H9 (cell line): ENCODE measurements around the gene ZSCAN31. TPM values are rescaled to one million over a fixed set of nuclear protein-coding genes. Genes with fewer than 3 reads are reported as not detected.

Source experiments
- DNase-seq: peaks from one replicate; pipeline ENCODE4 v3.0.0-alpha.2; 2017
- H2AFZ ChIP-seq: one replicate; pipeline ENCODE4 v1.6.1; 2013; ENCODE audit warnings: mild to moderate bottlenecking, low read length, control low read depth, moderate library complexity
- H2AK5ac ChIP-seq: 2 replicates; pipeline ENCODE4 v1.6.1; 2013; ENCODE audit warnings: low read length, control low read depth, mixed read lengths; ENCODE audit not compliant: insufficient read length
- H2BK120ac ChIP-seq: one replicate; pipeline ENCODE4 v1.6.1; 2013; ENCODE audit warnings: low read depth, mild to moderate bottlenecking, low read length, control low read depth, inconsistent platforms; ENCODE audit not compliant: poor library complexity, severe bottlenecking
- H2BK12ac ChIP-seq: 2 replicates; pipeline ENCODE4 v1.6.1; 2013; ENCODE audit warnings: low read length, control low read depth, mixed read lengths, low read depth; ENCODE audit not compliant: insufficient read length
- H2BK15ac ChIP-seq: 2 replicates; pipeline ENCODE4 v1.6.1; 2013; ENCODE audit warnings: low read depth, low read length, control low read depth
- H2BK20ac ChIP-seq: one replicate; pipeline ENCODE4 v1.6.1; 2013; ENCODE audit warnings: low read depth, mild to moderate bottlenecking, low read length, control low read depth, inconsistent platforms; ENCODE audit not compliant: poor library complexity, severe bottlenecking
- H2BK5ac ChIP-seq: 2 replicates; pipeline ENCODE4 v1.6.1; 2013; ENCODE audit warnings: low read length, control low read depth, mixed read lengths; ENCODE audit not compliant: insufficient read length
- H3K14ac ChIP-seq: 2 replicates; pipeline ENCODE4 v1.6.1; 2013; ENCODE audit warnings: low read length, control low read depth; ENCODE audit not compliant: insufficient read depth
- H3K18ac ChIP-seq: 2 replicates; pipeline ENCODE4 v1.6.1; 2013; ENCODE audit warnings: low read depth, mild to moderate bottlenecking, mixed read lengths, low read length, control low read depth; ENCODE audit not compliant: insufficient read length
- H3K23ac ChIP-seq: 2 replicates; pipeline ENCODE4 v1.6.1; 2013; ENCODE audit warnings: low read length, control low read depth, mixed read lengths, low read depth; ENCODE audit not compliant: insufficient read length
- H3K23me2 ChIP-seq: 2 replicates; pipeline ENCODE4 v1.6.1; 2013; ENCODE audit warnings: low read depth, mild to moderate bottlenecking, mixed read lengths, low read length, control low read depth; ENCODE audit not compliant: insufficient read length, poor library complexity, severe bottlenecking
- H3K27ac ChIP-seq: 2 replicates; pipeline ENCODE4 v1.5.1; 2013; ENCODE audit warnings: low read length, control low read depth, mixed read lengths, low read depth; ENCODE audit not compliant: insufficient read length
- H3K27me3 ChIP-seq: 2 replicates; pipeline ENCODE4 v1.6.1; 2013; ENCODE audit warnings: low read length, control low read depth, inconsistent platforms; ENCODE audit not compliant: insufficient read depth
- H3K4ac ChIP-seq: 2 replicates; pipeline ENCODE4 v1.6.1; 2013; ENCODE audit warnings: low read depth, mild to moderate bottlenecking, control low read depth, inconsistent platforms, low read length, moderate library complexity
- H3K4me1 ChIP-seq: 2 replicates; pipeline ENCODE4 v1.6.1; 2013; ENCODE audit warnings: low read length, control low read depth, inconsistent platforms; ENCODE audit not compliant: insufficient read depth
- H3K4me2 ChIP-seq: 2 replicates; pipeline ENCODE4 v1.6.1; 2013; ENCODE audit warnings: low read length, control low read depth, mixed read lengths; ENCODE audit not compliant: insufficient read length, insufficient read depth
- H3K56ac ChIP-seq: 2 replicates; pipeline ENCODE4 v1.6.1; 2013; ENCODE audit warnings: low read depth, mild to moderate bottlenecking, mixed read lengths, low read length, control low read depth; ENCODE audit not compliant: insufficient read length
- H3K79me1 ChIP-seq: 2 replicates; pipeline ENCODE4 v1.6.1; 2013; ENCODE audit warnings: low read depth, mild to moderate bottlenecking, moderate library complexity, low read length, control low read depth, inconsistent platforms; ENCODE audit not compliant: insufficient read depth, poor library complexity, severe bottlenecking
- H3K79me2 ChIP-seq: 2 replicates; pipeline ENCODE4 v1.6.1; 2013; ENCODE audit warnings: low read length, control low read depth, inconsistent platforms; ENCODE audit not compliant: insufficient read depth
- H3K9ac ChIP-seq: 2 replicates; pipeline ENCODE4 v1.6.1; 2013; ENCODE audit warnings: low read length, control low read depth, mixed read lengths; ENCODE audit not compliant: insufficient read length; ENCODE audit errors: extremely low read depth
- H3K9me3 ChIP-seq: one replicate; pipeline ENCODE4 v1.6.1; 2013; ENCODE audit warnings: low read depth, low read length, inconsistent platforms; ENCODE audit not compliant: control insufficient read depth
- H3T11ph ChIP-seq: one replicate; pipeline ENCODE4 v1.6.1; 2013; ENCODE audit warnings: mild to moderate bottlenecking, low read length, control low read depth, inconsistent platforms
- H4K20me1 ChIP-seq: one replicate; pipeline ENCODE4 v1.6.1; 2013; ENCODE audit not compliant: control insufficient read depth, insufficient read length, insufficient read depth
- H4K5ac ChIP-seq: 2 replicates; pipeline ENCODE4 v1.6.1; 2013; ENCODE audit warnings: low read depth, mild to moderate bottlenecking, mixed read lengths, low read length, control low read depth; ENCODE audit not compliant: insufficient read length
- H4K8ac ChIP-seq: replicated peaks from 2 replicates; pipeline ENCODE4 v1.6.1; 2013; ENCODE audit warnings: low read length, control low read depth, mixed read lengths, low read depth; ENCODE audit not compliant: insufficient read length
- H4K91ac ChIP-seq: 2 replicates; pipeline ENCODE4 v1.6.1; 2013; ENCODE audit warnings: low read depth, mild to moderate bottlenecking, moderate library complexity, mixed read lengths, low read length, control low read depth; ENCODE audit not compliant: insufficient read length
- H3K27ac Mint-ChIP-seq, 3 experiments: 2 replicates in 2 of 3; 3 replicates in 1 of 3; pipeline ENCODE4 v1.8.0; 2020 to 2021; ENCODE audit warnings: mixed read lengths in 3 of 3, mild to moderate bottlenecking in 1 of 3, moderate library complexity in 1 of 3
- H3K27me3 Mint-ChIP-seq: 2 replicates; pipeline ENCODE4 v1.8.0; 2021; ENCODE audit warnings: low read depth, mild to moderate bottlenecking, moderate library complexity, mixed read lengths
- H3K36me3 Mint-ChIP-seq, 3 experiments: 2 replicates in 2 of 3; 3 replicates in 1 of 3; pipeline ENCODE4 v1.8.0; 2020 to 2021; ENCODE audit warnings: low read depth in 3 of 3, mixed read lengths in 3 of 3; ENCODE audit not compliant: insufficient read depth in 1 of 3
- H3K4me1 Mint-ChIP-seq, 2 experiments: 2 replicates each; pipeline ENCODE4 v1.8.0; 2020; ENCODE audit warnings: mixed read lengths in 2 of 2
- H3K4me3 Mint-ChIP-seq, 2 experiments: 2 replicates in 1 of 2; 3 replicates in 1 of 2; pipeline ENCODE4 v1.8.0; 2020 to 2021; ENCODE audit warnings: mild to moderate bottlenecking in 2 of 2, mixed read lengths in 2 of 2, moderate library complexity in 1 of 2
- H3K9me3 Mint-ChIP-seq, 2 experiments: 2 replicates in 1 of 2; 3 replicates in 1 of 2; pipeline ENCODE4 v1.8.0; 2020; ENCODE audit warnings: mild to moderate bottlenecking in 2 of 2, mixed read lengths in 2 of 2, moderate library complexity in 1 of 2
- CTCF ChIP-seq: fragments of 200-600 bp; sonication (generic); conservative IDR thresholded peaks from 3 replicates; pipeline ENCODE4 v1.8.0; 2021; ENCODE audit warnings: antibody characterized with exemption, mild to moderate bottlenecking
- WGBS: extraction: QIAGEN DNeasy Blood & Tissue Kit; methylation state at CpG from one replicate; pipeline ENCODE4 v1.1.7; 2013; ENCODE audit warnings: missing lambda C conversion rate, low lambda C conversion rate, mixed read lengths; ENCODE audit not compliant: insufficient read length; ENCODE audit errors: extremely low coverage; 5-methylcytosine and 5-hydroxymethylcytosine counted together
- total RNA-seq: library from RNA; stranded (reverse); gene quantifications from 2 replicates; pipeline ENCODE4 v1.2.1, GENCODE V29; 2021

ZSCAN31 gene
- total RNA-seq, 1 experiment from 2014 or later: 7.1 TPM

GRCh38 chr6:28335040-28335563, 846 bp downstream of the ZSCAN31 start:
- Histone ChIP-seq H2BK20ac (no peak overlapping the region), H2BK5ac (no peak overlapping the region), H2AK5ac (no peak overlapping the region), H3K56ac (no peak overlapping the region), H3K4ac (peak overlapping the region; percentile 97; the same call in 1 of the 2 replicates), H3K23me2 (peaks cover 14% of the 10 kb centered on the region), H2BK12ac (no peak overlapping the region), H3K4me2 (peak overlapping the region; percentile 87), H3K27me3 (no peaks in the 10 kb centered on the region), H2BK15ac (no peak overlapping the region), H4K8ac (no peak overlapping the region), H2AFZ (no peak overlapping the region), H2BK120ac (peak overlapping the region; percentile 87), H3K79me1 (no peaks in the 10 kb centered on the region), H3K23ac (no peak overlapping the region), H3K9me3 (no peaks in the 10 kb centered on the region), H4K91ac (no peak overlapping the region), H3K79me2 (no peaks in the 10 kb centered on the region), H3K9ac (peak overlapping the region; percentile 79), H3K27ac (peak overlapping the region; percentile 91), H3K14ac (peak overlapping the region; percentile 96), H3T11ph (peak overlapping the region; percentile 84), H4K20me1 (no peaks in the 10 kb centered on the region), H3K18ac (peak overlapping the region; percentile 92), H3K4me1 (no peaks in the 10 kb centered on the region), H4K5ac (no peak overlapping the region)
- peak; percentile 97 for DNase-seq
- WGBS: no CpG with 5 or more reads among the region's 12 CpGs
- H3K4me1 Mint-ChIP-seq: peaks cover 9 to 11% of the 10 kb centered on the region in 2 experiments; a peak in 3 of 4 replicates
- peaks cover 0 to 4% of the 10 kb centered on the region in 2 experiments; a peak in 1 of 5 replicates for H3K9me3 Mint-ChIP-seq
- H3K27me3 Mint-ChIP-seq: no peaks in the 10 kb centered on the region
- H3K27ac Mint-ChIP-seq: no peak overlapping the region; a peak in 1 of 7 replicates
- no peaks in the 10 kb centered on the region; a peak in 2 of 7 replicates for H3K36me3 Mint-ChIP-seq
- TF ChIP-seq CTCF: no peak
- H3K4me3 Mint-ChIP-seq: no peak overlapping the region
